HG03565 (cell line): Measurements from ENCODE around the gene PHF3.

Experiments
- ATAC-seq: cut with Tn5 transposase; IDR thresholded peaks from one replicate; pipeline ENCODE4 v1.9.1; 2021; ENCODE audit warnings: mild to moderate bottlenecking, moderate library complexity; ENCODE audit not compliant: unreplicated experiment

The PHF3 gene

GRCh38 chr6:63644668-63645326 lies 9.2 kb downstream of the PHF3 start:
- ATAC-seq: no peak

DNA sequence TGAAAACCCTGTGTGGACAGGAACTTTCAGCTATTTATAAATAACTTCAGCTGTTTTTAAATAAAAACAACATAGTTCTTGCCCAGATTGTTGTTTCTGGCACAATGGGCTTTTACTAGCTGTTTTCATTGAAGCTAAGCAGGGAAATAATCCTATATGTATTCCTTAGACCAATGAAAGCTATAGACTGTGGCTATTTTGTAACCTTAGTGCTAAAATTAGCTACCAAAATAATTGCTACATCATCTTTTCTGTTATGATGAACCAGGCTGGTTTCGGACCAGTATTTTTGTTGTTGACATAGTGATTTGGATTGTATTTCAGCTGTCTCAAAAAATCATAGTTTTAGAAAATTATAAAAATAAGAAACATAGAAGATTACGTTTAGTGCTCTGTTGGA lies 13.7 kb downstream of the PHF3 start:
- no peak for ATAC-seq

DNA sequence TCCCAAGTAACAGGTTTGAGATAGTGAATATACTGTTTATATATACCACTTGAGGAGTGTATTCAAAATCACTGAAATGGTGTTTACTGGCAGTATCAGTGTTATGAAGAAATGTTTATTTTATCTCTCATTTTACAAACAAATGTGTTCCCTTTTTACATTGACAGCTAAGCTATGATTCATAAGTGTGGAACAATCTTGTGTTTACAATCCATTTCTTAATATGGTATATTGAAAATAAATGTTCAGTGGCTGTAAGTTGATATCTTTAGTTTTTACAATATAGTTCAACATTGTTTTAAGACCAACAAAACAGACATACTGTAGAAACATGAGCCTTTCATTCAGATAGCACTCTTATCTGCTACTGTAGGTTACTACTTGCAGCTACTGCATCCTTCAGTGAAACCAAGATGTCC lies 14.3 kb downstream of the PHF3 start:
- no peak for ATAC-seq

DNA sequence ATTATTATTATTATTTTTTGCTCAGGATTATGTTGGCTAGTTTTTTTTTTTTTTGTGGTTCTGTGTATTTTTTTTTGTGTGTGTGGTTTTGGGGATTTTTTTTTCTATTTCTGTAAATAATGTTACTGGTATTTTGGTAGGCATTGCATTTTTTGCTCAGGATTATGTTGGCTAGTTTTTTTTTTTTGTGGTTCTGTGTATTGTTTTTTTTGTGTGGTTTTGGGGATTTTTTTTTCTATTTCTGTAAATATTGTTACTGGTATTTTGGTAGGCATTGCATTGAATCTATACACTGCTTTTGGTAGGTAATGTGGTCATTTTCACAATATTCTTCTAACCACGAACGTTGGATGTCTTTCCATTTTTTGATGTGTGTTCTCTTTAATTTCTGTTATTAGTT lies 17.4 kb downstream of the PHF3 start:
- ATAC-seq: no peak

DNA sequence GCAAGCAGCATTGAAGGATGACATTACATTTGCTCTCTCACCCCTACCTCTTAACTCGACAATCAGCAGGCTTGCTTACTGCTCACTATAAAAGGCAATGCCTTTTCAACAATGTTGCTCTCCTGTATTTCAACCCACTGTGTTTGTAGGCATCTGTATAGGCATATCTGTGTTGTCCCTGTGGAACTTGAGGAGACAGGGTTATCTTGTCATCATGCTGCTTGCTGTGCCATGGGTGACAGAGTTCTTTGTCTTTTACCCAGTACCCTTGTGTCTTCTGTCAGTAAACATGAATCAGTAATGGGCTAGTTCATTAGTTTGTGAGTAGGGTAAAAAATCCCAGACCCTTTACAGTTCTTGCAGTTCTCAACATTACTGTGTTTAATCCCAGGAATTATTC lies 25.2 kb downstream of the PHF3 start:
- ATAC-seq: no peak

DNA sequence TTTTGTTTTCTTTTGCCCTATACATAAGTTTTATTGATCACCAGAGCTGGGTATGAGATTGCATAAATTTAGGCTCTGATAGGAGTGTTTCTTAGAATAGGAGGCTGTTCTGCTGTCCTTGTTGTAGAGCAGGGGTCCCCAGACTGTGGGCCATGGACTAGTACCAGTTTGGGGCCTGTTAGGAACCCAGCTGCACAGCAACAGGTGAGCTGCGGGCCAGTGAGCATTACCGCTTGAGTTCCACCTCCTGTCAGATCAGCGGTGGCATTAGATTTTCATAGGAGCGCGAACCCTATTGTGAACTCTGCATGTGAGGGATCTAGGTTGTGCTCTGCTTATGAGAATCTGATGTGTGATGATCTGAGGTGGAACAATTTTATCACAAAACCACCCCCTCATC lies 26.2 kb downstream of the PHF3 start:
- no peak for ATAC-seq

DNA sequence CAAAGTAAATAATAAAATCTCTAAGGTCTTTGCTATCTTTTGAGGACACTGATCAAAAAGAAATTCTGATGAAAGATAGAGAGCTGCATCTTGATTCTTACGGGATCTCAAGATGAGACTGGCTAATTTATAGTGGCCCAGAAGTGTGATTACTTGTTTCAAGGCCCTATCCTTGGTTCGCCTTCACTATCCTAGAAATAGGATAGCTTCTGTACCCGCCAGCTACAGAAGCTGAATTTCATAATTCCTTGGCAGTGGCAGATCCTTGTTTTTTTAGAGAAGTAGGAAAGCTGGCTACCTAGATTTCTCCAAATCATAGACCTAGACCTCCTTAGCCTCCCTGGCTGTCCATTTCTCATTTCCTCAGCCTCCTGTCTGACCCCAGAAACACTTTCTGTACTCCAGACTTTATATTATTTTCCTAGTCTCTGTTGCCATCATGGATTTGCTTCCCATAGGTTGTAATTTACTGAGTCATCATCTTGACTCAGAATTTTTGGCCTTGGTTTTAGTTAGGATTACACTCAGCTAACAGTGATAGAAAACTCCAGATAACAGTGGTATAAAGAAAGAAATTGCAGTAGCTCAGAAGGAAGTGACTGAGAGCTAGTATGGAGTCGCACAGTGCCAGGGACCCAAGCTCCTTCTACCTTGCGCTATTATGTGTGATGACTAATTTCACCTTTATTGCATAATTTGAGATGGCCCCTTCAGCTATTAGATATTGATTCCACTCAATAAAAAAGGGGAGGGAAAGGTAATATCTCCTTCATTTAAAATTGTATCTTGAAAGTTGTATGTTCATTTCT lies 27.7 kb downstream of the PHF3 start:
- no peak for ATAC-seq

- ATAC-seq: no peak
Observed at GRCh38 chr6:63663956-63664281, 28.3 kb downstream of the PHF3 start.

GRCh38 chr6:63671098-63671754 lies 35.6 kb downstream of the PHF3 start:
- ATAC-seq: no peak

DNA sequence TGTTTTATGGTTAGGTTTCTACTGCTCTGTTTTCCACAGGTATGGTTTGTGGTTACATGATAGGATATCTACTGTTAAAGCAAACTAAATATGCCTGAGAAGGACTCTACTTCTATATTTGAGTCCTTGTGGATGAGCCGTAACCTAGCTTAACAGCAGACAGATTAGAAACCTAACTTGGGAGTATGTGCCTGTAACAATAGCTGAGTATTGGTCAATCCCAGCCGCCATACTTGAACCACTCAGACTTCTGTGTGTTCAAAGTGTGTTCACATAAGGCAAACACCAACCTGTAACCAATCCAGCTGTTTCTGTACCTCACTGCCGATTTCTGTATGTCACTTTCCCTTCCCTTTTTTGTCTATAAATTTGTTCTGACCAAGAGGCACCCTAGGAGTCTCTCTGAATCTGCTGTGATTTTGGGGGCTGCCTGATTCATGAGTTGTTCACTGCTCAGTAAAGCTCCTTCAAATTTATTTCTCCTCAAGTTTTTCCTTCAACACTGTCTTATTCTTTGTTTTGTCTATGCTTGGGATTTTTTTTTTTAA lies 37.1 kb downstream of the PHF3 start:
- ATAC-seq: peak; percentile 53

- no peak for ATAC-seq
Observed at GRCh38 chr6:63673692-63674091, 38.1 kb downstream of the PHF3 start.

- no peak for ATAC-seq
Observed at GRCh38 chr6:63674635-63675034, 39.0 kb downstream of the PHF3 start.

GRCh38 chr6:63675138-63675537 lies 39.5 kb downstream of the PHF3 start:
- no peak for ATAC-seq

DNA sequence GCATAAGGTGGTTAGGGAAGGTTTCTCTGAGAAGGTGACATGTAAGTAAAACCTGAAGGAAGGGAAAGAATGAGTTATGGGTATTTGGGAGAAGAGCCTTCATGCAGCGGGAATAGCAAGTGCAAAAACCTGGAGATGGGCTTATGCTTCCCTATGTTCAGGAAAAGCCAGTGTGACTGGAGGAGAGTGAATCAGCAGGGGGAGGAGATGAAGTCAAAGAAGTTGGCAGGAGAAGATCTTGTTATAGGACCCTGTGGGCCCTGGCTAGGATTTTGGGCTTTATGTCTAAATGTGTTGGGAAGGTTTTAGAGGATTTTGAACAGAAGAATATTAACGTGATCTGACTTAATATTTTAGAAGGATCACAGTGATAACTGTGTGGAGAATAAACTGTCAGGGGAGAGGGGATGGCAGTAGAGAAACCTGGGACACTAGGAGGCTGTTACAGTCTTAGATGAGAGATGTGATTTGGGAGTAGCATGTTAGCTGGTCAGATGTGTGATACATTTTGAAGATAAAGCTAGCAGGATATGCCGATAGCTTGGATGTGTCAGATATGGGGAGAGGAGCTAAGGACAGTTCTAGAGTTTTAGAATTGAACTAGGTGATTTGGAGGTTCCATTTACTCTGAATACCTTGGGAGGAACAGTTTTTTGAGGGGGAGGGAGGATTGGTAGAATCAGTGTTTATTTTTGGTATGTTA lies 41.0 kb downstream of the PHF3 start:
- no peak for ATAC-seq

GRCh38 chr6:63677282-63677681 lies 41.7 kb downstream of the PHF3 start:
- no peak for ATAC-seq

- no peak for ATAC-seq
Observed at GRCh38 chr6:63683071-63683603, 47.5 kb downstream of the PHF3 start.

GRCh38 chr6:63685446-63686379 lies 50.1 kb downstream of the PHF3 start:
- peak; percentile 87 for ATAC-seq

GRCh38 chr6:63689421-63689820 lies 53.8 kb downstream of the PHF3 start:
- ATAC-seq: no peak

DNA sequence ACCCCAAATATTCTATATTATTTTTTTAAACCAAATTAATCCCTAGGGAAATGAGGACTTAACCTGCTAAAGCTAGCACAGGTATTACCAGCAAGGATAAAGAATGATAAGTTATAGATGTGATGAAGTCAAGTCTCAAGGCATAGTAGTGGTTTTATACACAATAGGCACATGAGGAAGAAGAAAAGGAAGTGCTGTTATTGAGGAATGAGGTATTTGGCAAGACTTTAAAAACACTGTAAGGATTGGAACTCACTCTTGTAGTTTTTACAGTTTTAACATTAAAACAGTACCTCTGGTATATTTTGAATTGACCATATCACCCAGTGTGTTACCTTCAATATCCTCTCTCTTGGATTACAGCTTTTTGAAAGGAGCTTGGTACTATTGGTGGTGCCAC lies 54.6 kb downstream of the PHF3 start:
- ATAC-seq: no peak

GRCh38 chr6:63705707-63706106 lies 70.1 kb downstream of the PHF3 start:
- no peak for ATAC-seq
